Stimulated activated CD8-positive, alpha-beta memory T cell treated with anti-CD3 and anti-CD28 coated beads, Interleukin-7, amount 100 ng/mL, for 4 hours (primary cell): ENCODE results near the gene ADARB2.

Experiments
- DNase-seq, 2 donors: peaks; one replicate each; pipeline ENCODE4 v3.0.0-alpha.2; 2020; ENCODE audit warnings: low read depth in 2 of 2

ADARB2 gene

DNA sequence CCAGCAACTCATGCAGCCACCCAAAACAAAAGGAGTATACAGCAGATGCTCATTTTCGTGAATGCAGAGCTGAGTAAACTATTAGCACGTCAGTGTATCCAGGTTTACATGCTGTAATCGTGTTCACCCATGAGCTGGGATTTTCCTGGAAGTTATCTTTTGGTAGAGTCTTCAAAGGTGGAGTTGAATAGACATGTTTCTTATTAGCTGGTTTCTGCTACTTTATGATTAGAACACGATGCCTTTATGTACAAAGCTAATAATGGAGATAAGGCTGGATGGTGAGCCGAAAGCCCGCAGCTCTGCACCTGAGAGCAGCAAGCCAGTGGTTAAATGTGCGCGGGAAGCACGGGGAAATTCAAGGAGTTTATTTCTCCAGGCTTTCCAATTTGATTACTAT is 123.8 kb downstream of the ADARB2 start:
- DNase-seq = no peak

DNA sequence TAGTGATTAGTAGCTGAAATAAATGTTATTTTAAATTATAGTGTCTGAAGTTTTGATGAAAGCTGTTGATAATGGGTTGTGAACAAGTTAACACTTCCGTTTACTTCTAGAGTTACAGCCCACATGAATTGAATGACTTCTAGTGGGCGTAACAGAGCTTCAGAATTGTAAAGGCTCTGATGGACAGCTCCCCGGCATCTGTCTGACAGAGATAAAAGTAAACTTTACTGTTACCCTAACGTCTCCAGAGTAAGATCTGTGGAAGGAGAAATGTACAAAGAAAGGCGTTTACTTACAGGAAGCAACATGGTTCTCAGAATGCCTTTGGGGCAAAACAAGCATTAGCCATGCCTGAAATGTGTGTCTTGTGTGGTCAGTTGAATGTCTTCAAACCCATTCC is 124.4 kb downstream of the ADARB2 start:
- DNase-seq = no peak

DNA sequence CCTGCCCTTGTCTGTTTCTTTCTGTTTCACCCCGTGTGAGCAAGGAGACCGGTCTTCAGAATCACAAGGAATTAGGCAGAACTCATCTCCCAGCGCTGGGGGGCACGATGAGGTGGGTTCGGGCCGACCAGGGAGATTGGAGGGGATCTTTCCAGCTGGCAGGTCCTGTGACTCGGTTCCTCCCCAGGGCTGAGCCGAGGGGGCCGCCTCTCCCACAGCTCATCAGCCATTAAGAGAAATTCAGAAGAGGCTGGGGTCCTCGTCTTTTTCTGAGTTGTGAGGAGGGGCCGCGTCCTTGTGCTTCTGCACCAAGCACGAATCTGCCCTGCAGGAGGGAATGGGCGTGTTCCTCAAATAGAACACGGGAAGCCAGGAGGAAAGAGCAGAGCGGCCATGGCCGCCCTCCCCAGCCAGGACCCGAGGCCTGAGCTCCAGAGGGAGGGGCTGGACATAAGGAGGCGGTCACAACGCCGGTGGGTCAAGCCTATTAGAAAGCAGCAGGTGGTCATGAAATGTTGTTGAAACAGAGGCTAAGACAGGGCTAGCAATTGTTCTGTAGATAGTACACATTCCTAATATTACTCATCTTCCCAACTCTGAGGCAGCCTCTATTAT is 125.3 kb downstream of the ADARB2 start:
- no peak for DNase-seq

DNA sequence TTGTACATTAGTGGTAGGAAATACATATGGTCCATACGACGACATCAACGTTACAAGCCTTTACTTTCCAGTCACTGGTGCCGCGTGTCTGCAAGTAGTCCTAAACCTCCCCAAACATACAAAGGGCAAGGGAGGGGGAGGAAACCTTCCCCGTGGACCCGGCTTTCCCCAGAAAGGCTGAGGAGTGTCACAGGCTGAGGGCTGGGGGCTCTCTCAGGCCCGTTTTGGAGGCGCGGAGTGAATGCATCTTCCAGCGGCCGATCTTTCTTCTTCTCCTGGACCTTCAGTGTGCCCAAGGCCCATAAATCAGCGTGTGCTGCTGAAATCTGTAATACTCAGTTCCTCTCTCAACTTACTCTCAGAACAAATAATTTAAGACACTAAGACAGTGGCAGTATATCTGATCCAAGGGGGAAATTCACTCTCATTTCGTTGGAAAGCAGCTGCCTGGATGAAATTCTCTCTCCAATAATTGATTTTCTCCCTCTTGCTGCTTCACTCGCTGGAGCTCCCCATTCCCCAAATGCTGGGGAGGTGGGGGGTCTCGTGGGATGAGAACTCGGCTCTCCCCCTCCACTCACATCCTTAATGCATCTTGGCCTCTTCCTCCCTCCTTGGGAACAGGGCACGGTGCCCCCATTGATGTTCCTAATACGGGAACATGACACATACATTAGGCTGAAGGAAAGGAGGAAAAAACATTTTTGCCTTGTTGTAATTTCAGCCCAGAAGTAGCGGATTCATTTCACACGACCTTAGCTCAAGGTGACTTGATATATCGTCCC is 126.1 kb downstream of the ADARB2 start:
- no peak for DNase-seq

DNA sequence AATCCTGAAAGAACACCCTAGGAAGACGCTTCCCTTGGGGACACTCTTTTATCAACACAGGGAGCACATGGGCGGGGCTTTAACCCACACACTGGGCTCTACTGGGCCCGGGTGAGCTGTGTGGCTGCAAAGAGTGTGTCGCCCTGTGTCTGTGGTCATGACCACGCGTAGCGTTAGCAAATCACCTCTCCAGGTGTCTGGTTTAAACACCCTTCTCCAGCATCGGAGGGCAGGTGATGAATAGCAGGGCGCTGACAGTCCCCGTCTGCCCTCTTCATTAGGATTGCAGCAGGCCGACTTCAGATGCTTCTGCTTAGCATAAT is 127.7 kb downstream of the ADARB2 start:
- no peak for DNase-seq

DNA sequence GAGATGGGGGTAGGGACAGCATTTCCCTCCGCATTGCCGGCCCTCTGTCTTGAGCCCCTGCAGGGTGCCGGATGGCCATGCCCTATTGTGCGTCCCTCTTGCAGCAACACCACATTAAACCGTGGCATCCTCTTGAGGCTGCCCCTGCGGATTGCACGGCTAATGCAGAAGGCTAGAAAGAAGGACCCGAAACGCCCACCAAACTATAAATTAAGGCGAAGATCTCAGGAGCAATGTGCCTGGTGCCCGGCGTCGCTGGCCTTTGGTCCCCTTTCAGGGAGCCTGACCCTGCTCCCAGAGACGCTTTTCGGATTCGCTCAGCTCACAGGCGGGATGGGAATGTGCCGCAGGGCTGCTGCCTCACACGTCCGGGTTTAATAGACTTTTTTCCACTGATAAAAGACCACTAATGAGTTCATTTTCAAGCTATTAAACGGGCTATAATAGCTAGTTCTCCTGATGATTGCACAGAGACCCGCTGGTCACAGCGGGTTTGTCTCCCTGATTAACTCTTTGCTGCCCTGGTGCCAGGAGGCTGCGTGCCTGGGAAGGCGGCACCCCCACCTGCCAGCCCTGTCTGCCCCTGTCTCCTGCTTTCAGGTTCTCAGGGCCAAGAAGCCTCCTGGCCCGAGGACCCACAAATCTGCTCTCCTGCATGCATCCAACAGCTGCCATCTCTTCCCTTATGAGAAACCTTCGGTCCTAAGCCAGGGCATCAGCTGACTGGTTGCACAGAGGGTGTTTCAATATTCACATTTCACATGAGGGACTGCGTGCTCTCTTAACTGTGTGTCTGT is 128.3 kb downstream of the ADARB2 start:
- DNase-seq = no peak

DNA sequence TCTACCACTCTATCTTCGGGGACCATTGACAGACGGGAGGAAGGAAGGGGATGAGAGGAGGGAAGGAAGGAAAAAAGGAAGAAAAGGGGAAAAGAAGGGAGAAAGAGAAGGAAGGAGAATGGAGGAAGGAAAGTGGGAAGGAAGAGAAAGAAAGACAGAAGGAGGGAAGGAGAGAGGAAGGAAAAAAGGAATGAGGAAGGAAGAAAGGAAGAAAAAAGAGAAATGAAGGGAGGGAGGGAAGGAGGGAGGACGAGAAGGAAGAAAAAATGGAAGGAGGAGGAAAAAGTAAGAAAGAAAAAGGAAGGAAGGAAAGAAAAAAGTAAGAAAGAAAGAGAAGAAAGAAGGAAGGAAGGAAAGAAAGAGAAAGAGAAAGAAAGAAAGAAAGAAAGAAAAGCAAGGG is 128.9 kb downstream of the ADARB2 start:
- DNase-seq = no peak

DNA sequence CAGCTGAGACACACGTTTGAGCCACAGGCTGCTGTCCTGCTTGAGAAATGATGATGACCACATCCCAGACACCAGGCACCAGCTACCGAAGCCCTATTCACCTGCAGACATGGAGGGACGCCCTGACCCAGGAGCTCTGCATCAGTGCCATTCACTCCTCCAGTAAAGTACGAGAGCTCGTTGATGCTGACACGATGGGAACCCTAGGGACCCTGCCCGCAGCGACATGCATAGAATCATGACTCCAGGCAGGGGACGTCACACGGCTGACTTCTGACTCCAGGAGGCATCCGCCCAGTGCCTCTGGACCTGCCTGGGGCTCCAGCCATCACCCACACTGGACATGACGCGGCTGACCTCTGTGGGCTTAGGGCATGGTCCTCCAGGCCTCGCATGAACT is 129.9 kb downstream of the ADARB2 start:
- DNase-seq = no peak

DNA sequence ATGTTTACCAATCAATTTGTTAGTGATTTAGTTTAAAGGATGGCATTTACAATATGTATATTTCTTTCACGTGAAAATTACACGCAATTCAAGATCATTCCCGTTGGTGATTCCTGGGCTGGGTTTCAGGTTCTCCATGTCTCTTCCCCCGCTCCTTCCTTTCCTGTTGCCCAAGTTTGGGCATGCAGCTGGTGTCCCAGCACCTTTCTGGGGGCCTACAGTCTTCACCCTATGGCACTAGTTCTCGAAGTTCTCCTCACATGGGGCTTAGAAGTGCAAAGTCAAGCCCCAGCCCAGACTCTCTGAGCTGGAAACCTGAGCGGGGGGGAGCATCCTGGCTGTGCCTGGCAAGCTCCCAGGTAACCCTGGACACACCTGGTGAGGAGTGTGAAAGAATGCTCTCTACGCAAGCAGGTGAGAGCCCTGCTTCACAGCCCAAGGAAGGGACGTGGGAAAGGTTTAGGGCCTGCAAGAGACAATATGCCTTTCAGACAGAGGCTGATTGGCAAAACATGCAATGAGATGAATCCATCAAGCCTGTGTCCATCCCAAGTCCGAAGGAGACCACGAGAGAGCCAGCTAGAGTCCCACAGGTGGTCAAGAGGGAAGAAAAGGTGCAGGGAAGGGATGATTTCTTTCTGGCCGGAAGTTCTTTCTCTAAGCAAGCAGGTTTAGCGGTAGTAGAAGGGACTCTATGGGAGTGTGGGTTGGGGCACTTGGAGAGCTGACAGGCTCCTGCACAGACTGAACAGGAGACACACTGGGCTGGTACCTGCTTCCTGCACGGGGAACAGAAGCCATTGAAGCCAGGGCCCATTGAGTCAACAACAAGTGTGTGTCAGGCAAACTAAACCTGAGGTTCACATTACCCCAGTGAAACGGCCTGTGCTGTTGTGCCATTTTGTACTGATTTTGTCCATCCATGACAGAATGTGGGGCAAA is 131.1 kb downstream of the ADARB2 start:
- DNase-seq = no peak

DNA sequence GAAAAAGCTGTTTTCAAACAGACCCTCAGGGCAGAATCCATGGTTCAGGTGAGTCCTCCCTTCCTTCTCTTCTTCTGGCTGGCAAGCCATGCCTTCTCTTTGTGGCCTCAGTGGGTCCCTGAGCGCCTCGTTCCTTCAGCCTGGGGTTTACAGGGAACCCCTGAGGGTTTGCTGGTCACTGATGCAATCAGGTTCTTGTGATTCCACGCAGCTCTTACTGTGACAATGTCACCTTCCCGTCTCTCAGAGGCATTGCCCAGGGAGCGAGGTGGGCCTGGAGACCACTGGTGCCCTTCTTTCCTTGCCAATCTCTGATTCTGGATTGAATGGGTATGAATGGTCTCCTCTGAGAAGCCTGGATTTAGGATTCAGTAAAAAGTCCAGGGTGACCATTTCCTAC is 132.2 kb downstream of the ADARB2 start:
- DNase-seq = no peak

DNA sequence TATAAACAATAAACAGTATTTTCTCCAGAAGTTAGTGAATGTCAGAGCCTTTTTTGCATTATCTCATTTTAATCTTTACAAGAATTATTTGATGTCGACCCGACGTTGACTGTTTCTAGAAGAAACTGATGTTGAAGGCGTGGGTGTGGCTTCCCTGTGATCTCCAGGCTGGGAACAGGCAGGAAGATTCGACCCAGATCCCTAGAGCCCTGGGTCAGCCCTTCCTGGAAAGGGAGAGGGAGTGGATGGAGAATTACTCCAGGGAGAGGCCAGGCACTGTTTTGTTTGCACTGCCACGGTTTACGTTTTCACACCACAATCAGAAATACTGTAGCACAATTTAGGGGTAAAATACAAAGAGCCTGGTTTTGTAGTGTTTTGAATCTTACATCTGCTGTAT is 133.1 kb downstream of the ADARB2 start:
- DNase-seq = no peak

DNA sequence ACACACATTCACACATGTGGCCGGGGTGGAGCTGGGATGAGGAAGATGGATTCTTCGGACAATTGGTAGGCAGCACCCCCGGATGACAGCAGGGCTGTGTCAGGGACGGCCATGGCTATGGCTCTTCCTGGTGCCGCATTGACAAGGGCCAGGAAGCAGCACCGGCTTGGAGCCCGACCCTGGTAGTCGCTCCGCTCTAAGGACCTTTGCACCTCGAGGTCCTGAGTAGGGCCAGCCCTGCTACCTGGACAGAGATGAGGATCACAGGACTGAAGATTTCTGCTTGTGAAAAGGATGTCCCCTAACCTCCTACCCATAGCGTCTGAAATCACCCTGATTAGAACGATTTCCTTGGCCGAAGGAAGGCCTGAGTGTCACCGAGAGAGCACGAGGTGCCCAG is 134.1 kb downstream of the ADARB2 start:
- DNase-seq = no peak

DNA sequence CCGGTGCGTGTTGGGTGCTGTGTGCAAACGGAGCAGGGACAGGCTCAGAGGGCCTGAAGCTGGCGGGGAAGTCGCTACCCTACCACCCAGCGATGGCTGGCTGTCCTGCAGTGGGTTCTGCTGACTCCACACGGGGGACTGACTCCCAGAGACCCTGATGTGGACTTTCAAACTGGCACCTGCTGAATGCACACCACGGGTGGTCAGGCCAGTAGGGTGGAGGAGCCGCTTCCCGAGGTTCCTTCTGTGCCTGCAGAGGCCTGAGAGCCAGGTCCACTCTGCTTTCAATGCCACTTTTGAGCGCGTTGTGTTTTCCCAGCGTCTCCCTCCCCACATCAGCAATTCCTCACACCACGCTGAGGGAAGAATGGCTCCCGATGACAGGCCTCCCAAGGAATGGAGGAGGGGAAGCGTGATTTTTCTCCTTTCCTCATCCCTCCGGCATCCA is 135.3 kb downstream of the ADARB2 start:
- DNase-seq = no peak

DNA sequence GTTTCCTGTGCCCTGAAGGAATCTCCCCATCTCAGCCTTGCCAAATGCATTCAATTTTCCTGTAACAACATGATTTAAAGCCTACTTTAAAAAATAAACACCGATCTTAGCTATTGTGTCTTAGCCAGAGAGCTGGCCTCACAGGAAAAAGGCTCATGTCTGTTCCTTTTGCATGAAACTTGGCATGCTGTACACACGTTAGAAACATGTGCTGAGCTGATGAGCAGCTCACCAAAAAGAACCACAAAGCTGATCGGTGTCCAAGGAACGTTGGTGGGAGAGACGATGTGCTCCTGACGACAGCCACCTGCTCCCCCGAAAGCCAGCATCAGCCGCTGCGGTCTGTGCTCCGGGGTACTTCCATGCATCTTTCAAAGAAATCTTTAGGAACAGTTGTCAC is 135.9 kb downstream of the ADARB2 start:
- DNase-seq = no peak

DNA sequence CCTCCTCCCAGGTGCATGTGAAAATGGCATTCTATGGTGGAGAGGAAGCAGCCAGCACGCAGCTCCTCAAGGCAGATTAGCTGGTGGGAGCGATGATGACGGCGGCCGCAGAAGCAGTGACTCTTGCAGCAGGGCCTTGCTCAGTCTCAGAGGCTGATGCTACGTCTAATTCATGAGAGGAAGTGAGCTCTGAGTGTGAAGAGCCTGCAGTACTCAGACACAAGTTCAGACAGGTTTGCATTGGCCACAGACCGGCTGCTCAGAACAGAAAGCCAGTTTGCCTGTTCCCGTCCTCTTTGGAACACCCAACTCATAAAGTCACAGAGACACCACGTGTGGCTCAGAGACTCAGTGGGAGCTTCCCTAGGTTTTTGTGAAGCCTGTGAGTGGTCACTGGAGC is 136.5 kb downstream of the ADARB2 start:
- no peak for DNase-seq

DNA sequence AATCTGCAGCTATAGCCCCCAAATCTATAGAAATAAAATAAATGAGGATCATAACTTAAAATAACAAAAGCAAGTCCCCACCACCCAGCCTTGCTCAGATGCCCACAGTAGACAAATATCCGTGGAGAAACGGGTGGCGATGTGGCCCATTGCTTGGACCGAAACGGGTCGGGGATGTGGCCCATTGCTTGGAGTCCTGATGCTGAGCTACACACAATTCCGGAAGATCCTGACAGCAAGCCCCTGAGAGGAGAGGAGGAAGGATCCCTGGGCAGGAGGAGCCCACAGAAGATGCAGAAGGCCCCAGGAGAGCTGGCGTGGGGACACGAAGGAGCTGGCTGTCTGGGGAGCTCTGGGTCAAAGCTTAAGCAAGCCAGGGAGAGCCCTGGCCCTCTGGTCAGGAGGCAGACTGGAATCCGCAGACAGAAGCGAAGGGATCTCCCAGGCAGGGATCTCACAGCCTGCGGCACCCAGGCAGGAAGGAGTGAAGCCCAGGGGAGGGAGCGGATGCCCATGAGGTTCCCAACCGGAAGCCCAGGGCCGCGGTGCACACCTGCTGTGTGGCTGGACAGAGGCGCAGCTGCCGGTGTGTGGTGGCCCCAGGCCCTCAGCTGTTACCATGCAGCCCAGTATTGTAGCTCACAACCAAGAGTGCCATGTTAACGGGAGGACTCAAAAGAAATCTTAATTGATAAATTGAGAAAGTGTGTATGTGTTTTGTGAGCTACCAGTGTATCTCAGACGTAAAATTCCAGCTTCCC is 138.8 kb downstream of the ADARB2 start:
- no peak for DNase-seq

DNA sequence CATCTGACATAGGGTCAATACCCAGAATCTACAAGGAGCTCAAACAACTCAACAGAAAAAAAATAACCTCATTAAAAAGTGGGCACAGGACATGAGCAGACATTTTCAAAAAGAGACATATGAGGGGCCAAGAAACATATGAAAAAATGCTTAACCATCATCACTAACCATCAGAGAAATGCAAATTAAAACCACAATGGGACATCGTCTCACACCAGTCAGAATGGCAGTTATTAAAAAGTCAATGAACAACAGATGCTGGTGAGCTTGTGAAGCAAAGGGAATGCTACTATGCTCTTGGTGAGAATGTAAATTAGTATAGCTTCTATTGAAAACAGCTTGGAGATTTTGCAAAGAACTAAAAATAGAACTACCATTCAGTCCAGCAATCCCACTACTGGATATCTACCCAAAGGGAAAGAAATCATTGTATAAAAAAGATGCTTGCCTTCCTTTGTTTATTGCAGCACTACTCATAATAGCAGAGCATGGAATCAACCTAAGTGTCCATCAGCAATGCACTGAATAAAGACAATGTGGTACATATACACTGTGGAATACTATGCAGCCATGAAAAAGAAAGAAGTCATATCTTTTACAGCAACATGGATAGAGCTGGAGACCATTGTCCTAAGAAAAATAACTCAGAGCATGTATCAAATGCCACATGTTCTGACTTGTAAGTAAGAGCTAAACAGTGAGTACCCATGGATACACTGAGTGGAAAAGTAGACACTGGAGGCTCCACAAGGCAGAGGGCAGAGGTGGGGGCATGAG is 139.8 kb downstream of the ADARB2 start:
- no peak for DNase-seq

DNA sequence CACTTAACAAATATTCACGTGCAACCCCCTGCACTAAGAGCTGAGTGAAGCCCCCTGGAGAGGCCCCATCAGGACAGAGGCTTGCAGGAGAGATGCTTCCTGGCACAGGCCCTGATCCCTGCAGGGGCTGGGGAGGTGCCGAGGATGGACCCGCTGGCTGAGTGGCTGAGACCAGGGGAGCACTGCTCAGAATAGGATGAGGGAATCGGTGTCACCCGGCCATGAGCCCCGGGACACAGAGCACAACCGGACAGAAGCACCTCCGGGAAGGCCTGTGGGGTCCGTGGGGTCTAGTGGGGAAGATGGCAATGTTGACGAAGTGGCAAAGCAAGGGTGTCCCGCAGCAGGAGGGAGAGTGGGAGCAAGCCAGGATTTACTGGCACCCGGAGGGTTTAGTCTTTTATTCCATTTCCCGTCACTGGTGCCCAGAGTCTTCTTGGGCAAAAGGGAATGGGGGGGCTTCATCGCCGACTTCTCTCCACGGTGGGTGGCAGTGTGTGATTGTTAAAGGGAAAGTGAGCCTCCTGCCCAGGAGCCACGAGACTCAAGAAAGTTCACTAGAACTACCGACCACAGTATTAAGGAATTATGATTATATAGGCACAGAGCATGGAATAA is 140.7 kb downstream of the ADARB2 start:
- no peak for DNase-seq

DNA sequence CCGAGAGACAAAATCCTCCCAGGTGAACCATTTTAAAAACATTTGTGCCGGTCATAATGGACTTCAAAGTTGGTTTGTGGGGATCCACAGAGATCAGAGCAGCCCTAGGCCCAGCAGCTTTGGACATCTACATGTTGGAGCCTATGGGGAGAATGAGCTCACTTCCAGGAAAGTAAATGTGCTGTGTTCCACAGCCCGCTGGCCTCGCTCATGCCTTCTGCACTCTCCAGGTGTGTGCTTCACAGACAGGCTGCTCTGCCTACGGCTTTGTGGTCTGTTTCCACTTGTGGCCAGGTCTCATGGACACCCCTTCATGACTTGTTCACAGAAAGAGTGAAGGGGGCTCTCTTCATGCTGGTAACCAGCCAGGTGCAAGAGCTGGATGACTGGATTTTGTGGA is 141.6 kb downstream of the ADARB2 start:
- no peak for DNase-seq

DNA sequence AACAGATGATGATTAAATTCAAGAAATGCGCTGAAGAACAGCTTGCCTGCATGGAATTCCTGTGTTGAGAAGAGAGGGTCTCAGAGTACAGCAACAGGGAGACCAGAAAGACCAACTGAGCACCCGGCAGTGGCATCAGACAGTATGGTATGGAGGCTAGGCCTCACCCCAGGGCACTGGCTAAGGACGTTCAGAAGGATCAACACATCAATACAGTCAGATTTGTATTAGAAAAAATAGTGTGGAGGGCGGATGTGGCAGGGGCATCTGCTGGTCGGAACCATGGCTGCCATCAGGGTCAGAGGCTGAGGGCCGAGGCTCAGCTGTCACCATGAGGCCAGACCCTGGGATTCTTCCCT is 142.1 kb downstream of the ADARB2 start:
- DNase-seq = no peak
